GM20431 (cell line): ENCODE measurements around the gene PKIB.
"Not testable (repeated sequence)": the region's sequence is repeated elsewhere in the genome, so short reads cannot be mapped to it uniquely, and the experiment has no call there.

Experiments
- in situ Hi-C: fragments of 300-500 bp; cut with MseI, MboI; formaldehyde crosslinking; loops from one replicate; pipeline ENCODE4 v1.15.0; 2020; ENCODE audit warnings: low sequenced_read_pairs; ENCODE audit not compliant: unreplicated experiment

The PKIB gene

DNA sequence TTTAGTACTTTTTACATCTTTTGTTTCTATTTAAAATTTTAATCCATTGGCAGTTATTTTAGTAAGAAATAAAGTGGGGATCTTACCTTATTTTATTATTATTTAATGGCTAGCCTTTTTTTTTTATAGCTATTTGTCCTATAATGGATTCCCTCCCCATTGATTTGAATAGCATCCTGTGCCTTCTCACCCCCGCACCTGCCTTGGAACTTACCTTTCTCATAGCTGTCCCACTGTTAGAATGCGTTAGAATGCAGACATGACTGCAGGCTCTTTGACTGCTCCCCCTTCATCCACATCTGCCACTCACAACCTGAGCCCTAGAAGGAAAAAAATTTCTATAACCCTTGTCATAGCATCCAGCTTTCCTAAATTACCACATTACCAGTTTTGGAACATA lies 9.1 kb downstream of the PKIB start:
- in situ Hi-C loops: no loop called here

DNA sequence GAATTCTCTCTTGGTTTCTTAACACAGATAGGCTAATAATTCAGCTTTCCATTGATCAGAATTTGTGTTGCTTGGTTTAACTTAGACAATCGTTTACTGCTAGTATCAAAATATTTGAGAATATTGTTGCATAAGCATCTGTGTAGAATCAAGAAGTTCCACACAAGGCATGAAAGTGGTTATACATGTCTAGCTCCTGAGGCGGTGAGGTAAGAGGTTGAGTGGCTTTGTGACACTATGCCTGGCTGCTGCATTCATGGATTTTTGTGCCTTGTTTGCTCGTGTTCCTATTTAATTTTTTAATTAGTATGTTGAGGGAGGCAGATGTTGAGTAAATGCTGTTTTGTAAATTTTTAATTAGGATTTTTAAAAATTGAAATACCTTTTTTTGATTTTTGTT lies 10.2 kb downstream of the PKIB start:
- in situ Hi-C loops: no loop called here

DNA sequence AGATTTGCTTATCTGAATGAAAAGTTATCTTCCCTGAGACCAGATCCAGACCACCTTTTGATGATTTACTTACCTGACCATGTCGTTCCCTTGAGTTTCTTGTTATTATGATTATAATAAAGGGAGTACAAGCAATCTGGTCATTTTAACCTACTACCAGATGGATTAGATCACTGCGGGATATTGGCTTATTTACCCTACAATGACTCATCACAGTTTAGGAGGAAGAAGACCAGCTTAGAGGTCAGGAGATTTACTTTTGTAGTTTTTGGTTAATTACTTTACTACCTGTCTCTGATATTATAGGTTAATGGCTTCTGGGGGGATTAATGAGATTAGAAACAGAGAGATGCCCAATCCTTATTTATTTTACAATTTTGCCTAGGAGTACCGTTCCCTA lies 10.7 kb downstream of the PKIB start:
- in situ Hi-C loops: no loop called here

DNA sequence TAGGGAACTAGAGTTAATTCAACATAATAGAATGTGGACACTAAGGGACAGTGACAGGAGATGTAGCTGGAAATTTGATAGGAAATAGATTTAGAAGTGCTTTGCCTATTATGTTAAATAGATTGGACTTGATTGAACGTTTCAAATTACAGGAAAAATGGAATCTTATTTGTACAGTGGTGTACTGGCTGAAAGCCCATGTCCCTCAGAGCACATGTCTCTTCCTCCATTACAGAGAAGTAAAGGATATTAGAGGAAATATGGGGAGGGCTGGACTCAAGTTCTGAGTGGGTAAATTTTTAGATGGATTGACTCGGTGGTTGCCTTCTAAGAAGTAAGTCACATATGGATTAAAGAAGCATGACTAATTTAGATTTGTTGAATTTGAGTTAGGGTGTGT lies 11.4 kb downstream of the PKIB start:
- in situ Hi-C loops: no loop called here

DNA sequence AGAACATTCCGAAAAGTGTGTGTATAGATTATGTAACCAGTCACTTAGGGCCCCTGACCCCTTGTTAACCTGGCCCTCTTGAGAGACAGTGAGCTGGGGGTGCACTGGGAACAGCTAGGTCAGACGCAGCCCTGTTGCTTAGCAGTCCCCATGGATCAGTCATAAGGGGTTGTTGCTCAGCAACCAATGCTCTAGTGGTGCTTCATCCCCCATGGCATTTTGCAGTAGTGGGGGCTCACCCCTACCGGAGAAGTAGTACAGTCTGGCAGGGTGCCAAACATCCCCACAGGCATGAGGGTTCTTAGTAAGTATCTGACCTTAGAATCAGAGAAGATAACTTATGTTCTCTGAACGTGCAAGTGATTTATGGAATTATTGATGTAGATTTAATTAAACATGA lies 12.3 kb downstream of the PKIB start:
- in situ Hi-C loops: no loop called here

DNA sequence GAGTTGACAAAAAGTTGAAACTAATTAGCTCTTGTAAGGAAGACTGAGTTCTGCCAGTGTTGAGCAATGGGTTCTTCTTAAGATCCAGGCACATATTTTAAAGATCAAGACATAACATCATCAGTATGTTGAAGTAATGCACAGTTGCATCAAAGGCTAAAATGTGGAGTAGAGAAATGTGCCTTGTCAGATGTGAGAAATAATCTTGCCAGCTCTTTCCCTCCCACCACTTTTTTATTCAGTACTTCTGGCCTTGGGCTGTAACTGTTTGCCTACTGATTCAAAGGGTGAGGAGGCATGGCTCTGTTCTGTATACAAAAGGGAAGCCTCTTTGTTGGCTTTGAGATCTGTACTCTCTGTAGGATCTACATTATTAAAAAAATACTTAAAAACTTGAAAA lies 13.1 kb downstream of the PKIB start:
- in situ Hi-C loops: no loop called here

DNA sequence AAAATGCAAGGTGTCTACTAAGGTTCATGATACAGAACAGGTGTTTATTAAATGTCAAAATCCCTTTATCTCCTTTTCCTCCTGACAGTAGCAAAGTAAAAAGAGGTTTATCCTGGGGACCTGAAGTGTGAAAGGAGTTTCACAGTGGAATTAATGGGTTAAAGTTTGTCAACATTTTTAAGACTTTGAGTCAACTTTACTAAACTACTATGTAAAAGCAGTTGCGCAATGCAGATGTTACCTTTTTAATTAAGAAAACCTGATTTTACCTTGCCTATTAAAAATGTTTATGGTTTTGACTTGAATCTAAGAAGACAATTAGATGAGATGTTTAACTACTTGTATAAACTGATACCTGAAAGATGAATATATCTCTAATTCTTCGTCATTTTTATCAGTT lies 14.6 kb downstream of the PKIB start:
- in situ Hi-C loops: no loop called here

DNA sequence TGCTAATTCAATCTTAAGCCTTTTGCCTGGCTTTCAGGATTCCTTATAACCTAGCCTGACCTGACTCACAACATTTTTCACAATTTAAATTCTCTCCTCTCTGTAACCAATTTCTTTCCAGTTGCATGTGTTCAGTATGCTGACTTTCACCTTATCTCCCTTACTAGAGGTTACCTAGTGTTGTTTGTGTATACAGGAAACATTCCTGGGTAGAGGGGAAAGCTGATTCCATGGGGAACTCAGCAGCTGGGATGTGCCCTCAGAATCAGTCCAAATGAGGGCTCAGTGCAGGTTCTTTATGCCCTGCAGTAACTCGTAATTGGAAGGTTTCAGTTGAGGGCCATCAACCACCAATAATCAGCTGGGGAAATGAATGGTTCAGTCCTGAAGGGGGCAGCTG lies 18.5 kb downstream of the PKIB start:
- in situ Hi-C loops: no loop called here

DNA sequence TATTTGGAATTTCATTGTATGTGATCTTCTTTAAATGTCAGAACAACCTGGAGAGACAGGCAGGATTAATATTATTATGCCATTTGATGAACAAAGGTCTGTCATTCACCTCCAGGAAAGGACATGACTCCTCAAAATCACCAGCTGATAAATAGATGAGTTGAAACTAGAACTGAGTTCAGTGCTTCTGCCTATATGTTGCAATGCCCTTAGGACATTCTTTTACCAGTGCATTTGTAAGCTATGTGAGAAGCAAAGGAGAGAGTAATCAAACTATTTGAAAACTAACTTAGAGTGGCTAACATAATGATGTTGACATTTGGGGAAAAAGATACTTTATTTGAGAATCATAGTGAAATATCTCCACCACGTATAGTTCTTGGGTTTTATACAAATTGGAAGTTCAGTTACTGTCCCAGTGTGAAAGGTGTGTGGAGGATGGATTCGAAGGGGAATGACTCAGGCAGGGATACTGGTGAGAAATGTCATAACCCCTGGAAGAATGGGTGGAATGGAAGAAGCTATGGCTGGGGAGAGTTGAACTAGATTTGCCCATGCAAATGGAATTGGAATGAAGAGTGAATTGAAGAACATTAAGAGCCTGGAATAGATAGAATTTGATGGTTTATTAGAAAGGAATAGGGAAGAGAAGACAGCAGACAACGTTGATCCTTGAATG lies 21.5 kb downstream of the PKIB start:
- in situ Hi-C loops: no loop called here

DNA sequence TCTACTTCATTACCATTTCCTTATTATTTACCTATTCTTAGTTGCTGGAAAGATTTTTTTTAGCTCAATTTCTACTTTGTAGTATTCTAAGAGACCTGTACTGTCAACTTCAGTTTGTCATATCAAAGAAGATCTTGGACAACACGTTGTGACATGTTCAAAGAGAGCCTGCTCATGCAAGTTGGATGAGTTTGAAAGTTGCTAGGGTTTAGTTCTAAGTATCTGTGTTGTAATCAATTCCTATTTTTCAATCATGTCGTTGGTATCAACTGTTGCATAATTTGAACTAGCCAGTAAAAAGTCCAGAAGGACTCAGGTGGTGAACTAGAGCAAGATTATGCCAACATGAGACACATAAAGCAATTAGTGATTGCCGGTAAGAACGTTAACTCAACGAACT lies 30.2 kb downstream of the PKIB start:
- in situ Hi-C loops: no loop called here

DNA sequence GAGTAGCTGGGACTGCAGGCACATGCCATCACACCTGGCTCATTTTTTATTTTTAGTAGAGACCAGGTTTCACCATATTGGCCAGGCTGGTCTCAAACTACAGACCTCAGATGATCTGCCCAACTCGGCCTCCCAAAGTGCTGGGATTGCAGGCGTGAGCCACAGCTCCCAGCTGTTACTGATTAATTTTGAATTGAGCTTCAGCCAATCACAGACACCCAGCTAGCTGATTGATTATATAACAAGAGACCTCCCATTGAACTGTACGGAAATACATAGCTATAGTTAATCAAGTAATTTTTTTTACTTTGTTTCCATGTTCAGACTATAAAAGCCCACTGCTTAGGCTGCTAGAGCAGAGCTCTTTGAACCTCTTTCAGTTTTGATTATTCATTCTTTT lies 31.6 kb downstream of the PKIB start:
- in situ Hi-C loops: no loop called here

DNA sequence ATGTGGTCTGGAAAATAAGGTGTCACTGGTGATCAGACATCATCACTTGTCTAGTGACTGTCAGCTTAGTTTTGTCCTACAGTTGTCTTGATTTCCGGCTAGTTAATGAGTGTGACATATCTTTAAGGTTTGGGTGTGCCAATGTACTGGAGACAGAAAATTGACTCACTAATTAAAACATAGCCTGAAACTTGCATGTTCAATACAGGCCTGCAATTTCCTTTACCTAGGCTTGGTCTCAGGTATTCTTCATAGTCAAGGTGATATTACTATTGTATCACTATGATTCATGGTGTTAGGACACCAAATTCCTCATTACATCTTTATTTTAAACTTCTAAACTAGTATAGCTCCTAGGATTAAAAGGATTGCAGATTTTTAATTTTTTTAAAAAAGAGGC lies 32.4 kb downstream of the PKIB start:
- in situ Hi-C loops: not testable (repeated sequence)

DNA sequence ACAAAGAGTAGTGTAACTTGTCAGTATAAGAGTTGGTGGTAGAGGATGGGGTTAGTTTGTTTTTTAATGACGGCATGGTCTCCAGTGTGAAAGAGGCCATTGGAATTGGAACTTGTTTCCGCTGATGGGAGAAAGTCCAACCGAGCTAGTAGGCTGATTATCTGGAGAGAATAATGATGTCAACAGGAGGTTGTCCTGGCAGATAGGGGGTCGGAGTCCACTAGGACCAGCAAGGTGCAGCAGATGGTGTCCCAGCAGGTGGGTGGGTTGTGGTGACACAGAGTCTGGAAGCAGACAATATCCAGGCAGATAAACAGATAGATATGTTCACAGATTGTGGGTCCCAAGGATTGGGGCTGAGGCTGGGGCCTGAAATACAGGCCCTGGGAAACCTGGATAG lies 35.1 kb downstream of the PKIB start:
- in situ Hi-C loops: no loop called here

DNA sequence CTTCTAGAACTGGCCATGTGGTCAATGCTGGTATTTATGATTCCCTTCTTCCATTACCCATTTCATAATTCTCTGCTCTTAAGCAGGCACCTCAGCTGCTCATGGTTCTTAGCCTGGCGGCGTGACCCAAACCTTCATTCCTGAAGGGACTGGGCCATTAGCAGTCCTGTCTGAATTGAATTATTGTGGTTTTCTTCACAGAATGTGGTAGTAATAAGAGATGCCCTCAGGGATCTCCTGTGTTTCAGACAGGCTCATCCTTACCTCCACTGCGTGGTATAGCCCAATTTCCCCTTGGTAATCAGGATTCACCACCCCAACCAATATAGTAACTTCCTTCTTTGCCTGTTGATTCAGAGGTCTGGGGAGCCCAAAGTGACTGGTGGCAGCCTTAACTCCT lies 37.6 kb downstream of the PKIB start:
- in situ Hi-C loops: no loop called here

DNA sequence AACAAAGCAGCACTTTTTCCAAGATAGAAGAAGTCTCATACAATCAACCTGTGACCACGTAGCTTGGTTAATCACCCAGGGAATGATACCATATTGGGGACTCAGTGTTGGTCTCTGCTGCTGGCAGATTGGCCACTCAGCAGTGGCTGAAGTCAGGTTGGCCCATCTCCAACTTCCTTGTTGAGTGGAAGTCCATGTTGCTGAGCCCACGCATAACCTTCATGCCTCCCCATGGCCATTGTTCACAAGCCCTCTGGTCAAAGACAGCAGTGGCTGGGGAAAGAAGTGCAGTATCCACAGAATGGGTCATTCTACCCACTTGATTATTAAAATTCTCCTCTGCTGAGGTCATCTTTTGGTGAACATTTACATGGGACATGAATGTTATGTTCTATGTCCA lies 38.5 kb downstream of the PKIB start:
- in situ Hi-C loops: no loop called here

DNA sequence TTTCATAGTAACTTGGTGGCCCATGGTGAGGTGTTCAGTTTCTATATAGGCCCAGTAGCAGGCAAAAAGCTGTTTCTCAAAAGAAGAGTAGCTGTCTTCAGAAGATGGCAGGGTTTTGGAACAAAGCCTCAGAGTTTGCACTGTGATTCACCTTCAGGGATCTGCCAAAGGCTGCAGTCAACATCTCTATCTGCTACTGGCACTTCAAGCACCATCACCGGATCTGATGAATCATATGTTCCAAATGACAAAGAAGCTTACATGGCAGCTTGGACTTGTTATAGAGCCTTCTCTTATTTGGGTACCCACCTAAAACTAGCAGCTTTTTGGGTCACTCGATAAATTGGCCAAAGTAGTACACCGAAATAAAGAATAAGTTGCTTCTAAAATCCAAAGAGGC lies 39.5 kb downstream of the PKIB start:
- in situ Hi-C loops: no loop called here

DNA sequence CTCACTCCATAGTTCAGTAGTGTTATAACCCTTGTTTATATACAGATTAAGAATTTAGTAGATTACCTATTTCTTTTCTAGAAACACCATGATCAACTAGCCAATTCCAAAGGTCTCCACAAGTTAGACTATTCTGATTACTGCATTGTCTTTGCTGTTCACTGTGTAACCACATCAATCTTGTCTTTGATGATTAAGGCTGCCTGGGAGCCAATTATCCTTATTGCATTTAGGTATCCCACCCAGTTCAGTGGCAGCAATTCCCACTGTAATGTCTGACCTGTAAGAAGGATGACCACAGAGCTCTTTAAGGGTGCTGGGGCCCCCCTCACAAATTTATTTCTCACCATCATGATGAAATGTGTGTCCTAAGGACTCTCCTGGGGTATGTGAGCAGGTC lies 40.2 kb downstream of the PKIB start:
- in situ Hi-C loops: no loop called here

DNA sequence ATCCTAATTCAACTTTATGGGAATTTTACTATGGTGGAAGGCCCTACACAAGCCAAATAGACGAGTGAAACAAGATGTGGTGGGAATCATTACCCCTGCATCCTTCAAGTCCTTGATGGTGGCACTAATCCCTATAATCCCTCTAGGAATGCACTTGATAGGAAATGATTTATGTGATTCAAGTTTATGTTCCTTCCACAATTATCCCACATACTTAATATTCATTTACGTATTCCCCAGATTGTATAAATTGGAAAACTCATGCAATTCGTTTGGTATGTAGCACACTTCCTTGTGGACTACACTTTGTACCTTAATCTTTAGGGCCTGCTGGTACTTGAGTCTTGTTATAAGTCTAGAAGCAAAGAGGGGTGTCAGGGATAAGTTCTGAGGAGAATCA lies 40.8 kb downstream of the PKIB start:
- in situ Hi-C loops: no loop called here

DNA sequence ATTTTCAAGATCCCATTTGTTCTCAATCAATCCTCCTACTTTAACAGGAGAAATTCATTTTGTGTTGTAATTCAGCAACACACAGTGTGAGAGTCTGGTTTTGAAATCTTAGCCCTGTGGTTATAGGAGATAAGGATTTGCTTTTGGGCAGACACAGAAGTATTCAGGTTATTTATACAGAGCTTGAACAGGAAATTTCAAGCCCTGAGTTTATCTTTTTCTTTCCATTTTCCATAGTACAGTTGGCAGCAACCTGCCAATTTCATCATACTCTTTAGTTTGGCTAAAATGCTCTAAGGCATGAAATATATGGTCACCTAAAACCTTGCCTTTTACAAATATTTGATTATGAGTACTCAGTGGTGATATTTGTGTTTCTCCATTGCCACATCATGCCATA lies 41.4 kb downstream of the PKIB start:
- in situ Hi-C loops: no loop called here

DNA sequence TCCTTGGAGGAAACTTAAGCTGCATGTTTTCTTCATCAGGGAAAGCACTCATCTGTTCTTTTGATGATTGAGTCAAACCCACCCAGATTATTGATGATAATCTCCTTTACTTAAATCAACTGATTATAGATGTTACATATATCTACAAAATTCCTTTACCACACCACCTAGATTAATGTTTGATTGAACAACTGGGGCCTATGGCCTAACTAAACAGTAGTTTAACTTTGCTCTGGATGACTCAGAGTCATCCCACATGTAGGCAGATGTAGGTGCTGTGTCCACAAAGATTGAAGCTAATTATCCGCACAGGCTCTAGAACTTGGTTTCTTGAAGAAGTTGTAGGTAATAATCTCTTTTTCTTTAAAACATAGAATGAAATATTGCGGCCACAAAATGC lies 42.2 kb downstream of the PKIB start:
- in situ Hi-C loops: no loop called here

DNA sequence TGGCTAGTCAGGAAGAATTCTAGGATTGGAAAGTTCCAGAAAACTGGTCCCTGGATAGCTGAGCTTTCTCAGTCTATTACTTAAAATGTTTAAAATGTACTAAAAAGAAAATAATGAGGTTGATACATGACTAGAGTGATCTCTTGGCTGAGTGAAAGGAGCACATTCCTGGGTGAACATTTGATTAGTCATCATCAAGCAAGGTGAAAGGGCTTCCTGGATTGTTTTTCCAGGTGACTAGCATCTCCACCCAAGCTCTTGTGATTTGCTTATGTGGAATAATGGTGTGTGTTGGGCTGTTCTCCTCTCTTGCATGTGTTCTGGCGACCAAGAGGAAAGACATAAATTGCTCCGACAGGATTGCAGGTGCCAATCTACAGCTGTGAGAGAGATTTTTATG lies 42.9 kb downstream of the PKIB start:
- in situ Hi-C loops: no loop called here

DNA sequence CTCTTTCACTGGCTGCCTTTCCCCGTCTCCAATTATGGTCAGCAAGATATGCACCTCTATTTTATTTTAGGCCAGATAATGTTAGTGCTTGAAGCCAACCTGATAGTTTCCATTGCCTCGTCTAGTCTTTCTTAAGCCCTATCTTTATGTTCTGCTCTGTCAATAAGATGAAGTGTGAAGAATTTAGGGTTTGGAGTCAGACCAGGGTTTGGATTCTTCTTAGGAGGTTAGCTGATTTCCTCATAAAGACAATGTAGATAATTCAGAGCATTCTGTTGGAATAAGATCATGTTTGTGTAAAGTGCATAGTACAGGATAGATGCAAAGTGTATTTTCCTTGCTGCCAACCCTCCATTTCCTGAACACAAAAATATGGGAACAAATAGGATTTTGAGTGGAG lies 43.8 kb downstream of the PKIB start:
- in situ Hi-C loops: no loop called here

DNA sequence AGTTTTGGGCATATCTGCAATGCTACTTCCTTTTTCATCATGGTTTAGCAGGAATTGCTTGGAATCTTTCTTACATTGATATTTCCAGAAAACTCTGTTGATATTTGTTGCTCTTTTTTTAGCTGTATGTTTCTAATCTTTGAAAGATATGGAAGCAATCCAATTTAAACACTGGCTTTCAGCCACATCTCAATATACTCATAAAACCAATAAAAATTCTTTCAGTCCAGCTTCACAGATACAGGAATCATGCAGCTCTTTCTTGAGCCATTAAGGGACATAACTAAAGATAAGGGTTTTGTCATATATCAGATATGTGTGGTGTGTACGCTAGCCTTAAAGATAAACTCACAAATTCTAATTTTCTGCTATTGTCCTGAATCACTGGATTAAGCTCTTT lies 47.4 kb downstream of the PKIB start:
- in situ Hi-C loops: no loop called here
